GM12878 (cell line): ENCODE data around the gene PHYH. TPM values are rescaled to one million over a fixed set of nuclear protein-coding genes. Genes with fewer than 3 reads are reported as not detected.

Experiments
- ATF7 ChIP-seq: fragments of 450-650 bp; IDR thresholded peaks from 2 replicates; pipeline ENCODE4 v1.6.1; 2016; ENCODE audit warnings: low read depth, mild to moderate bottlenecking
- BCL11A ChIP-seq: IDR thresholded peaks from 2 replicates; pipeline ENCODE4 v1.6.1; 2011; ENCODE audit warnings: low read depth, low read length
- BRCA1 ChIP-seq: IDR thresholded peaks from 2 replicates; pipeline ENCODE4 v1.6.1; 2011; ENCODE audit warnings: low read depth, low read length, improper control_type of control experiment
- CREM ChIP-seq: IDR thresholded peaks from 2 replicates; pipeline ENCODE4 v1.6.1; 2014; ENCODE audit warnings: antibody characterized with exemption, low read depth
- EP300 ChIP-seq, 2 experiments: fragments of 150-350 bp in 1 of 2; IDR thresholded peaks; 2 replicates each; pipeline ENCODE4 v1.6.1; 2011 to 2012; ENCODE audit warnings: low read depth in 2 of 2, low read length in 2 of 2, borderline replicate concordance in 1 of 2, improper control_type of control experiment in 1 of 2, inconsistent platforms in 1 of 2; ENCODE audit not compliant: control insufficient read depth in 1 of 2
- JUND ChIP-seq: IDR thresholded peaks from 2 replicates; pipeline ENCODE4 v1.6.1; 2012; ENCODE audit warnings: low read depth, mild to moderate bottlenecking, low read length, improper control_type of control experiment, moderate library complexity
- MEF2A ChIP-seq: IDR thresholded peaks from 2 replicates; pipeline ENCODE4 v1.6.1; 2011; ENCODE audit warnings: low read depth, mild to moderate bottlenecking, low read length, moderate library complexity; ENCODE audit not compliant: insufficient read depth
- PML ChIP-seq: IDR thresholded peaks from 2 replicates; pipeline ENCODE4 v1.6.1; 2012; ENCODE audit warnings: low read length, inconsistent platforms
- POU2F2 ChIP-seq: IDR thresholded peaks from 3 replicates; pipeline ENCODE4 v1.6.1; 2011; ENCODE audit warnings: low read depth, mild to moderate bottlenecking, low read length, borderline replicate concordance
- SIN3A ChIP-seq: IDR thresholded peaks from 2 replicates; pipeline ENCODE4 v1.6.1; 2012; ENCODE audit warnings: low read depth, low read length, improper control_type of control experiment
- SUZ12 ChIP-seq: fragments of 200-600 bp; sonication (generic); IDR thresholded peaks from one replicate; pipeline ENCODE4 v1.6.1; 2018; ENCODE audit warnings: antibody characterized with exemption, mild to moderate bottlenecking; ENCODE audit not compliant: unreplicated experiment
- TCF12 ChIP-seq: IDR thresholded peaks from 2 replicates; pipeline ENCODE4 v1.6.1; 2011; ENCODE audit warnings: low read depth, mild to moderate bottlenecking, low read length
- ZNF622 ChIP-seq: fragments of 450-650 bp; IDR thresholded peaks from 2 replicates; pipeline ENCODE4 v1.6.1; 2017; ENCODE audit warnings: mild to moderate bottlenecking, inconsistent platforms
- polyA plus RNA-seq, 11 experiments: library from polyadenylated mRNA; depleted of rRNA in 4 of 11; unstranded in 6 of 11; stranded (reverse) in 5 of 11; fragments of >200 nt; fragmentation: Nextera tagmentation in 4 of 11; fragmentation: Illumina TruSeq in 1 of 11; extraction: Ambion mirVana in 4 of 11; extraction: Trizol in 1 of 11; gene quantifications; 1 replicate in 1 of 11; 2 replicates in 10 of 11; pipeline versions ENCODE4 v1.2.1 to v1.2.3, GENCODE V29; 2011 to 2016; ENCODE audit warnings: inconsistent platforms in 2 of 11, missing spikeins in 2 of 11, low read depth in 1 of 11
- total RNA-seq, 4 experiments: library from RNA; depleted of rRNA in 3 of 4; stranded (reverse); fragments of >200 nt in 3 of 4; fragmentation: Illumina TruSeq in 1 of 4; extraction: Trizol in 1 of 4; gene quantifications; 2 replicates each; pipeline versions ENCODE4 v1.2.1 to v1.2.3, GENCODE V29; 2013 to 2021
- TF ChIP-seq, protein P1 (sequence below): fragments of 450-650 bp; IDR thresholded peaks from 2 replicates; pipeline ENCODE4 v1.6.1; 2017; ENCODE audit warnings: mild to moderate bottlenecking
- TF ChIP-seq, protein P2 (sequence below): fragments of 450-650 bp; IDR thresholded peaks from 2 replicates; pipeline ENCODE4 v1.6.1; 2017; ENCODE audit warnings: low read depth, mild to moderate bottlenecking, moderate library complexity
- TF ChIP-seq, protein P3 (sequence below): fragments of 150-350 bp; IDR thresholded peaks from 2 replicates; pipeline ENCODE4 v1.6.1; 2016; ENCODE audit warnings: low read depth, low read length

PHYH gene
- total and polyA plus RNA-seq, 10 of the 15 experiments (the other 5 are each of a cell fraction or from before 2014, with no cell fraction given), result 3.2 to 10.3 (median 5.0) TPM

DNA sequence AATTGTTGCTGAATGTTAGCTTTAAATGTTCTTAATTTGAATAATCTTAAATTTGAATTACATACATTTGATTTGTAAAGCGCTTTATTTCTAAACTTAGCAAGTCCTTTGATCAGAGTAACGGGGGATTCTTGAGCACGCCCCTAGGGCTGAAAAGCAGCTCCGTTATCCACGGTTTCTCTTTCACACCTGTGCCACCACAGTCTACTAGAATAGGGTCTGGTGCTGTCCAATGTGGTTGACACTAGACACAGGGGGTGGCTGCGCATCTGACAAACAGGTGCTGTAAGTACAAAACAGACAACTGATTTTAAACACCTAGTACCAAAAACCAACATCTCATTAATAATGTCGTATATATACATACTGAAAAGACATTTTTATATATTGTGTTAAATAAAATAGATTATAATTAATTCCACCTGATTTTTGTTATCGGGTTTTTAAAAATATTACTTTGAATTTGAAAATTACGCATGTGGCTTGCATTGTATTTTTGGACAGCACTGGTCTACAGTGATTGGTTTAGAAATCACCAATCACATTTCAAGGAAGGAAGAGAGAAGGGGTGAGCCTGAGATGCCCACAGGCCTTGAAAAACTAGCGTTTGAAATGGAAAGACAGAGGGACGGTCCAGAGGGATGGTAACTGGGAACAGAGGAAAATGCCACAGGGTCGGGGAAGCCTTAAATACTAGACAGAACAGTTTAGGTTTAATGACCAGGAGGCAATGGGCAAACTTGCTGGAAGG, 40.9 kb upstream of the PHYH start (continued):
- TF ChIP-seq, protein P1, sequence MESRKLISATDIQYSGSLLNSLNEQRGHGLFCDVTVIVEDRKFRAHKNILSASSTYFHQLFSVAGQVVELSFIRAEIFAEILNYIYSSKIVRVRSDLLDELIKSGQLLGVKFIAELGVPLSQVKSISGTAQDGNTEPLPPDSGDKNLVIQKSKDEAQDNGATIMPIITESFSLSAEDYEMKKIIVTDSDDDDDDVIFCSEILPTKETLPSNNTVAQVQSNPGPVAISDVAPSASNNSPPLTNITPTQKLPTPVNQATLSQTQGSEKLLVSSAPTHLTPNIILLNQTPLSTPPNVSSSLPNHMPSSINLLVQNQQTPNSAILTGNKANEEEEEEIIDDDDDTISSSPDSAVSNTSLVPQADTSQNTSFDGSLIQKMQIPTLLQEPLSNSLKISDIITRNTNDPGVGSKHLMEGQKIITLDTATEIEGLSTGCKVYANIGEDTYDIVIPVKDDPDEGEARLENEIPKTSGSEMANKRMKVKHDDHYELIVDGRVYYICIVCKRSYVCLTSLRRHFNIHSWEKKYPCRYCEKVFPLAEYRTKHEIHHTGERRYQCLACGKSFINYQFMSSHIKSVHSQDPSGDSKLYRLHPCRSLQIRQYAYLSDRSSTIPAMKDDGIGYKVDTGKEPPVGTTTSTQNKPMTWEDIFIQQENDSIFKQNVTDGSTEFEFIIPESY, result no peak
- TF ChIP-seq PML (0 out of 2 replicates have a peak, but pooled peaks have one; percentile 25), SIN3A (0 out of 2 replicates have a peak, but pooled peaks have one; percentile 64), CREM (no peak), EP300 (IDR thresholded peaks at IDR 0.05; ENCODE audit: borderline replicate concordance in 1 of 2, control insufficient read depth in 1 of 2, low read depth in 2 of 2, low read length in 2 of 2) (peak in 1 of 2 experiments; percentile 71; a peak in 2 of 4 replicates), SUZ12 (no peak), BCL11A (no peak), BRCA1 (no peak), POU2F2 (0 out of 3 replicates have a peak, but pooled peaks have one; percentile 19), TCF12 (peak; percentile 88), ZNF622 (no peak), MEF2A (0 out of 2 replicates have a peak, but pooled peaks have one; percentile 47), JUND (no peak), ATF7 (0 out of 2 replicates have a peak, but pooled peaks have one; percentile 9)
- TF ChIP-seq, protein P2, sequence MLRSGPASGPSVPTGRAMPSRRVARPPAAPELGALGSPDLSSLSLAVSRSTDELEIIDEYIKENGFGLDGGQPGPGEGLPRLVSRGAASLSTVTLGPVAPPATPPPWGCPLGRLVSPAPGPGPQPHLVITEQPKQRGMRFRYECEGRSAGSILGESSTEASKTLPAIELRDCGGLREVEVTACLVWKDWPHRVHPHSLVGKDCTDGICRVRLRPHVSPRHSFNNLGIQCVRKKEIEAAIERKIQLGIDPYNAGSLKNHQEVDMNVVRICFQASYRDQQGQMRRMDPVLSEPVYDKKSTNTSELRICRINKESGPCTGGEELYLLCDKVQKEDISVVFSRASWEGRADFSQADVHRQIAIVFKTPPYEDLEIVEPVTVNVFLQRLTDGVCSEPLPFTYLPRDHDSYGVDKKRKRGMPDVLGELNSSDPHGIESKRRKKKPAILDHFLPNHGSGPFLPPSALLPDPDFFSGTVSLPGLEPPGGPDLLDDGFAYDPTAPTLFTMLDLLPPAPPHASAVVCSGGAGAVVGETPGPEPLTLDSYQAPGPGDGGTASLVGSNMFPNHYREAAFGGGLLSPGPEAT, result peak; percentile 66; the same call in 1 of the 2 replicates
- TF ChIP-seq, protein P3, sequence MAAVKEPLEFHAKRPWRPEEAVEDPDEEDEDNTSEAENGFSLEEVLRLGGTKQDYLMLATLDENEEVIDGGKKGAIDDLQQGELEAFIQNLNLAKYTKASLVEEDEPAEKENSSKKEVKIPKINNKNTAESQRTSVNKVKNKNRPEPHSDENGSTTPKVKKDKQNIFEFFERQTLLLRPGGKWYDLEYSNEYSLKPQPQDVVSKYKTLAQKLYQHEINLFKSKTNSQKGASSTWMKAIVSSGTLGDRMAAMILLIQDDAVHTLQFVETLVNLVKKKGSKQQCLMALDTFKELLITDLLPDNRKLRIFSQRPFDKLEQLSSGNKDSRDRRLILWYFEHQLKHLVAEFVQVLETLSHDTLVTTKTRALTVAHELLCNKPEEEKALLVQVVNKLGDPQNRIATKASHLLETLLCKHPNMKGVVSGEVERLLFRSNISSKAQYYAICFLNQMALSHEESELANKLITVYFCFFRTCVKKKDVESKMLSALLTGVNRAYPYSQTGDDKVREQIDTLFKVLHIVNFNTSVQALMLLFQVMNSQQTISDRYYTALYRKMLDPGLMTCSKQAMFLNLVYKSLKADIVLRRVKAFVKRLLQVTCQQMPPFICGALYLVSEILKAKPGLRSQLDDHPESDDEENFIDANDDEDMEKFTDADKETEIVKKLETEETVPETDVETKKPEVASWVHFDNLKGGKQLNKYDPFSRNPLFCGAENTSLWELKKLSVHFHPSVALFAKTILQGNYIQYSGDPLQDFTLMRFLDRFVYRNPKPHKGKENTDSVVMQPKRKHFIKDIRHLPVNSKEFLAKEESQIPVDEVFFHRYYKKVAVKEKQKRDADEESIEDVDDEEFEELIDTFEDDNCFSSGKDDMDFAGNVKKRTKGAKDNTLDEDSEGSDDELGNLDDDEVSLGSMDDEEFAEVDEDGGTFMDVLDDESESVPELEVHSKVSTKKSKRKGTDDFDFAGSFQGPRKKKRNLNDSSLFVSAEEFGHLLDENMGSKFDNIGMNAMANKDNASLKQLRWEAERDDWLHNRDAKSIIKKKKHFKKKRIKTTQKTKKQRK, result no peak
